B cell (primary cell): ENCODE results near the gene OR51G1. TPM values are rescaled to one million over a fixed set of nuclear protein-coding genes. Genes with fewer than 3 reads are reported as not detected.

Experiments
- ATAC-seq: fragments of 200-7000 bp; cut with Tn5 transposase; one replicate; pipeline ENCODE4 v1.10.0; 2021; ENCODE audit warnings: low read depth, mild to moderate bottlenecking, moderate number of reproducible peaks, moderate library complexity
- CTCF ChIA-PET: fragments of 350-600 bp; sonication (Branson Sonifier 250); formaldehyde crosslinking; loops from one replicate; lab custom pipeline; 2021; ENCODE audit warnings: antibody characterized with exemption, inconsistent platforms; lab: Charles Lee
- POLR2A ChIA-PET: fragments of 350-600 bp; sonication (Branson Sonifier 250); formaldehyde crosslinking; loops from one replicate; lab custom pipeline; 2021; ENCODE audit warnings: antibody characterized with exemption; lab: Charles Lee
- DNase-seq: peaks from one replicate; pipeline ENCODE4 v3.0.0; 2013
- H2AFZ ChIP-seq: 2 replicates; pipeline ENCODE4 v1.6.1; 2012; ENCODE audit warnings: mild to moderate bottlenecking, low read depth, low read length; ENCODE audit not compliant: insufficient read depth, poor library complexity, severe bottlenecking
- H3K27ac ChIP-seq, 2 donors: 1 replicate in 1 of 2; 2 replicates in 1 of 2; pipeline ENCODE4 v1.5.1; 2012 to 2013; ENCODE audit warnings: low read length in 2 of 2, mild to moderate bottlenecking in 2 of 2, moderate library complexity in 1 of 2
- H3K27me3 ChIP-seq, 4 experiments: fragments of 200-600 bp in 1 of 4; sonication (generic) in 1 of 4; replicated peaks in 1 of 4; 1 replicate in 2 of 4; 2 replicates in 2 of 4; pipeline versions ENCODE4 v1.6.1 to v1.7.0; 2013 to 2016; ENCODE audit warnings: low read length in 3 of 4, mild to moderate bottlenecking in 2 of 4, mixed read lengths in 1 of 4, moderate library complexity in 1 of 4; ENCODE audit not compliant: insufficient read depth in 4 of 4, control insufficient read depth in 3 of 4; ENCODE audit errors: control extremely low read depth in 1 of 4
- H3K36me3 ChIP-seq, 2 experiments: replicated peaks in 1 of 2; 1 replicate in 1 of 2; 2 replicates in 1 of 2; pipeline versions ENCODE4 v1.6.1 to v1.7.1; 2013; ENCODE audit warnings: low read length in 1 of 2; ENCODE audit not compliant: insufficient read depth in 2 of 2, control insufficient read depth in 1 of 2; ENCODE audit errors: control extremely low read depth in 1 of 2, extremely low read depth in 1 of 2
- H3K4me1 ChIP-seq, 2 donors: fragments of 200-600 bp in 1 of 2; sonication (generic) in 1 of 2; 1 replicate in 1 of 2; 2 replicates in 1 of 2; pipeline versions ENCODE4 v1.5.1 to v1.6.1; 2013 to 2017; ENCODE audit warnings: low read length in 2 of 2; ENCODE audit not compliant: control insufficient read depth in 2 of 2, insufficient read depth in 2 of 2
- H3K4me2 ChIP-seq: replicated peaks from 2 replicates; pipeline ENCODE3; 2012; ENCODE audit warnings: mild to moderate bottlenecking, low read depth, low read length; ENCODE audit not compliant: poor library complexity, severe bottlenecking
- H3K4me3 ChIP-seq, 5 experiments: fragments of 200-600 bp in 1 of 5; sonication (generic) in 1 of 5; 1 replicate in 3 of 5; 2 replicates in 2 of 5; pipeline versions ENCODE4 v1.5.1 to v1.7.0; 2011 to 2016; ENCODE audit warnings: low read length in 4 of 5, mild to moderate bottlenecking in 4 of 5, low read depth in 2 of 5, control low read depth in 1 of 5, moderate library complexity in 1 of 5; ENCODE audit not compliant: insufficient read depth in 1 of 5; ENCODE audit errors: control extremely low read depth in 1 of 5, extremely low read depth in 1 of 5
- H3K79me2 ChIP-seq: fragments of 200-600 bp; sonication (generic); one replicate; pipeline ENCODE4 v1.6.0; 2016; ENCODE audit warnings: low read length; ENCODE audit not compliant: control insufficient read depth, insufficient read depth
- H3K9ac ChIP-seq: fragments of 200-600 bp; sonication (generic); 2 replicates; pipeline ENCODE4 v1.6.1; 2017; ENCODE audit warnings: mild to moderate bottlenecking, low read length, moderate library complexity
- H3K9me3 ChIP-seq, 3 donors: one replicate each; pipeline versions ENCODE4 v1.6.1 to v1.7.1; 2013; ENCODE audit warnings: low read length in 2 of 3; ENCODE audit not compliant: control insufficient read depth in 2 of 3, insufficient read depth in 1 of 3; ENCODE audit errors: control extremely low read depth in 1 of 3
- H4K20me1 ChIP-seq: 2 replicates; pipeline ENCODE4 v1.6.0; 2012; ENCODE audit warnings: mild to moderate bottlenecking, low read length; ENCODE audit not compliant: insufficient read depth, control insufficient read depth, poor library complexity, severe bottlenecking
- H3K27ac Mint-ChIP-seq: one replicate; pipeline ENCODE4 v1.8.0; 2021; ENCODE audit warnings: mixed read lengths
- H3K27me3 Mint-ChIP-seq: one replicate; pipeline ENCODE4 v1.8.0; 2021; ENCODE audit warnings: mixed read lengths
- H3K4me1 Mint-ChIP-seq: one replicate; pipeline ENCODE4 v1.8.0; 2021; ENCODE audit warnings: mixed read lengths
- H3K4me3 Mint-ChIP-seq: one replicate; pipeline ENCODE4 v1.8.0; 2021; ENCODE audit warnings: mixed read lengths
- H3K9me3 Mint-ChIP-seq: one replicate; pipeline ENCODE4 v1.8.0; 2022; ENCODE audit warnings: mixed read lengths; ENCODE audit not compliant: insufficient read depth
- CTCF ChIP-seq: fragments of 200-600 bp; IDR thresholded peaks from one replicate; pipeline ENCODE4 v1.8.0; 2022; ENCODE audit warnings: antibody characterized with exemption, mild to moderate bottlenecking
- EZH2 ChIP-seq: IDR thresholded peaks from 2 replicates; pipeline ENCODE4 v1.6.1; 2012; ENCODE audit warnings: borderline replicate concordance, low read depth, mild to moderate bottlenecking, moderate library complexity, low read length; ENCODE audit not compliant: insufficient read depth, poor library complexity, severe bottlenecking
- WGBS: methylation state at CpG from one replicate; pipeline ENCODE4 v1.1.5; 2013; ENCODE audit warnings: missing lambda C conversion rate; ENCODE audit not compliant: insufficient coverage; 5-methylcytosine and 5-hydroxymethylcytosine counted together
- intact Hi-C: fragments of 100-400 bp; cut with micrococcal nuclease; formaldehyde crosslinking; loops from one replicate; pipeline ENCODE4 v1.10.0; 2022
- polyA plus RNA-seq: library from polyadenylated mRNA; depleted of rRNA; stranded (reverse); fragments of >200 nt; gene quantifications from 2 replicates; pipeline ENCODE4 v1.2.3, GENCODE V29; 2012
- total RNA-seq, 2 donors: library from RNA; stranded (reverse); fragments of 120-200 nt in 1 of 2; gene quantifications; 1 replicate in 1 of 2; 2 replicates in 1 of 2; pipeline versions ENCODE4 v1.2.3 to v1.2.4, GENCODE V29; 2013 to 2022

The OR51G1 gene
- total and polyA plus RNA-seq, 2 donors (not counting 1 experiment from before 2014, with no cell fraction given) = not detected

GRCh38 chr11:4947505-4947904 is 23.4 kb upstream of the OR51G1 start, which contains the start of gene OR51A4:
TSS of gene OR51A4 (minus strand) at chr11:4947605. CDS start at chr11:4947100, 505 bp downstream.
- no peaks in the 10 kb centered on the region for H3K79me2 ChIP-seq
- TF ChIP-seq CTCF (no peak), EZH2 (no peak)
- POLR2A ChIA-PET = no interaction called here
- no peak within 1 kb of the TSS for H2AFZ ChIP-seq
- H3K9me3 Mint-ChIP-seq = no peaks in the 10 kb centered on the region
- no peaks in the 10 kb centered on the region for H3K4me1 Mint-ChIP-seq
- H4K20me1 ChIP-seq = no peaks in the 10 kb centered on the region
- H3K27me3 Mint-ChIP-seq = peaks cover 9% of the 10 kb centered on the region
- no peaks in the 10 kb centered on the region for H3K9me3 ChIP-seq
- no peak within 1 kb of the TSS for H3K27ac ChIP-seq
- no peak within 1 kb of the TSS for H3K4me2 ChIP-seq
- DNase-seq = no peak
- no peak within 1 kb of the TSS for H3K9ac ChIP-seq
- CTCF ChIA-PET = no interaction called here
- H3K36me3 ChIP-seq = no peaks in the 10 kb centered on the region
- no peak for ATAC-seq
- no peak within 1 kb of the TSS for H3K27ac Mint-ChIP-seq
- H3K4me1 ChIP-seq = no peaks in the 10 kb centered on the region
- no peaks in the 10 kb centered on the region for H3K27me3 ChIP-seq
- intact Hi-C loops = no loop called here
- no peak within 1 kb of the TSS for H3K4me3 ChIP-seq
- H3K4me3 Mint-ChIP-seq = no peak within 1 kb of the TSS

- WGBS = no CpG with 5 or more reads among the region's 3 CpGs
- no peak for ATAC-seq
- H3K36me3 ChIP-seq = no peaks in the 10 kb centered on the region
- Mint-ChIP-seq H3K4me1 (no peaks in the 10 kb centered on the region), H3K27me3 (peaks cover 6% of the 10 kb centered on the region), H3K9me3 (peaks cover 3% of the 10 kb centered on the region), H3K4me3 (no peak overlapping the region), H3K27ac (no peak overlapping the region)
- H2AFZ ChIP-seq = no peak overlapping the region
- H3K9ac ChIP-seq = no peak overlapping the region
- no peaks in the 10 kb centered on the region for H3K9me3 ChIP-seq
- no peaks in the 10 kb centered on the region for H4K20me1 ChIP-seq
- H3K27me3 ChIP-seq = no peaks in the 10 kb centered on the region
- intact Hi-C loops = no loop called here
- no peak overlapping the region for H3K4me3 ChIP-seq
- H3K27ac ChIP-seq = no peak overlapping the region
- TF ChIP-seq EZH2 = no peak
- TF ChIP-seq CTCF = no peak
- no peak for DNase-seq
- H3K4me1 ChIP-seq = no peaks in the 10 kb centered on the region
- CTCF ChIA-PET = no interaction called here
- H3K79me2 ChIP-seq = no peaks in the 10 kb centered on the region
- POLR2A ChIA-PET = no interaction called here
- no peak overlapping the region for H3K4me2 ChIP-seq
Observed at GRCh38 chr11:4936745-4937144, 12.6 kb upstream of the OR51G1 start.
